GM13976 (cell line): ENCODE results near the gene UBAP1.
"Not testable (repeated sequence)": the region's sequence is repeated elsewhere in the genome, so short reads cannot be mapped to it uniquely, and the experiment has no call there.

Experiments used
- DNase-seq: peaks from one replicate; pipeline ENCODE4 v3.0.0; 2012; ENCODE audit warnings: low spot score
- in situ Hi-C: fragments of 300-500 bp; cut with MboI; formaldehyde crosslinking; loops from one replicate; pipeline ENCODE4 v1.12.0; 2022; ENCODE audit warnings: low sequenced_read_pairs, mixed read lengths, inconsistent platforms; ENCODE audit not compliant: unreplicated experiment
- TF ChIP-seq, protein P1 (sequence below): IDR thresholded peaks from 2 replicates; pipeline ENCODE4 v1.5.1; 2012; ENCODE audit warnings: borderline replicate concordance, mild to moderate bottlenecking; ENCODE audit not compliant: insufficient read depth; ENCODE audit errors: extremely low read depth, missing control alignments, control extremely low read depth

UBAP1 gene

GRCh38 chr9:34178436-34179212, at the start of gene UBAP1:
UBAP1 (plus strand) TSS chr9:34179043; CDS start chr9:34220915, 41,872 bp downstream.
- in situ Hi-C loops, result no loop called here
- TF ChIP-seq, protein P1, sequence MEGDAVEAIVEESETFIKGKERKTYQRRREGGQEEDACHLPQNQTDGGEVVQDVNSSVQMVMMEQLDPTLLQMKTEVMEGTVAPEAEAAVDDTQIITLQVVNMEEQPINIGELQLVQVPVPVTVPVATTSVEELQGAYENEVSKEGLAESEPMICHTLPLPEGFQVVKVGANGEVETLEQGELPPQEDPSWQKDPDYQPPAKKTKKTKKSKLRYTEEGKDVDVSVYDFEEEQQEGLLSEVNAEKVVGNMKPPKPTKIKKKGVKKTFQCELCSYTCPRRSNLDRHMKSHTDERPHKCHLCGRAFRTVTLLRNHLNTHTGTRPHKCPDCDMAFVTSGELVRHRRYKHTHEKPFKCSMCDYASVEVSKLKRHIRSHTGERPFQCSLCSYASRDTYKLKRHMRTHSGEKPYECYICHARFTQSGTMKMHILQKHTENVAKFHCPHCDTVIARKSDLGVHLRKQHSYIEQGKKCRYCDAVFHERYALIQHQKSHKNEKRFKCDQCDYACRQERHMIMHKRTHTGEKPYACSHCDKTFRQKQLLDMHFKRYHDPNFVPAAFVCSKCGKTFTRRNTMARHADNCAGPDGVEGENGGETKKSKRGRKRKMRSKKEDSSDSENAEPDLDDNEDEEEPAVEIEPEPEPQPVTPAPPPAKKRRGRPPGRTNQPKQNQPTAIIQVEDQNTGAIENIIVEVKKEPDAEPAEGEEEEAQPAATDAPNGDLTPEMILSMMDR, result no peak

GRCh38 chr9:34131571-34131970, 47.3 kb upstream of the UBAP1 start:
- DNase-seq, result no peak
- in situ Hi-C loops, result no loop called here
- TF ChIP-seq, protein P1, result no peak

More at GRCh38 chr9:34178436-34179212, at the start of gene UBAP1:
- peak; percentile 97 for DNase-seq

DNA sequence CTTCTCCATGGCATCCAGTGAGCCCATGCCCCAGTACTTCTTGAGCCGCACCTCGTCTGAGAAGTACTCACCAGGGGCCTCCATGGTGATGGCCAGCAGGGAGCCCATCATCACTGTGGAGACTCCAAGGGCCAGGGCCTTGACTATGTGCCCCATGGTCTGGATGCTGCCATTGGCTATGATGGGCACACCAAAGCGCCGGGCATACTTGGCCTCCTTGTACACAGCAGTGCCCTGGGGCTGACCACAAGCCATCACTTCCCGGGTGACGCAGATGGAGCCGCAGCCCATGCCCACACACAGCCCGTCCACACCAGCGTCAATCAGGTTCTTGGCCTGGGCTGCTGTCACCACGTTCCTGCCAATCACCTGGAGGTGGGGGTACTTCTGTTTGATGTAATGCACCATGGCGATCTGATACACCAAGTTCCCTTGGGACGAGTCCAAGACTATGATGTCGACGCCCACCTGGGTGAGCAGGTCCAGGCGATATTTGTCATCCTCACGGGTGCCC, 45.4 kb upstream of the UBAP1 start:
- DNase-seq, result no peak
- TF ChIP-seq, protein P1, result no peak
- in situ Hi-C loops, result no loop called here

DNA sequence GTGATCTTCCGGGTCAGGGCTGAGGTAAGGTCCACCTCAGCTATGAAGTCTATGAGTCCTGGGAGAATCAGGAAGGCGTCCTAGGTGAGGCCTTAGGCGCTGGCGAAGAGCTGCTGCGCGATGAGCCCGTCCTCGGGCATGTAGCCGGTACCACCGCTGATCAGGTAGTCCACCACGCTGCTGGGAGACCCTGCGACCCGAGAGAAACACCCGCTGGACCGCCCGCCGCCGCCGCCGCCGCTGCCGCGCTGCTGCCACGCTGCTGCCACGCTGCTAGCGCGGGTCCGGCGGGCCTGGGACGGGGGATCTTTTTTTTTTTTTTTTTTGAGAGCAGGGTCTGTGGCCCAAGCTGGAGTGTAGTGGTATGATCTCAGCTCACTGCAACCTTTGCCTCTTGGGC, 44.3 kb upstream of the UBAP1 start:
- no peak for DNase-seq
- in situ Hi-C loops, result no loop called here
- TF ChIP-seq, protein P1, result no peak

GRCh38 chr9:34138644-34139043, 40.2 kb upstream of the UBAP1 start:
- DNase-seq, in situ Hi-C loops: not testable (repeated sequence)

GRCh38 chr9:34139477-34140146, 39.2 kb upstream of the UBAP1 start:
- no peak for DNase-seq
- TF ChIP-seq, protein P1, result no peak
- in situ Hi-C loops, result no loop called here

- in situ Hi-C loops, result no loop called here
- TF ChIP-seq, protein P1, result no peak
- no peak for DNase-seq
Measured at GRCh38 chr9:34140853-34141252, 38.0 kb upstream of the UBAP1 start.
